ENCODE results near the gene FSD1. TPM values are rescaled to one million over a fixed set of nuclear protein-coding genes. Genes with fewer than 3 reads are reported as not detected.
"Not testable (repeated sequence)": the region's sequence is repeated elsewhere in the genome, so short reads cannot be mapped to it uniquely, and the experiment has no call there.

FSD1 gene
- 10 to 100 TPM in 1 of 2 donors, 1 to 10 TPM in 1; 8.3 to 13.1 TPM for total RNA-seq

- Mint-ChIP-seq H3K36me3 (ENCODE audit: low read depth) (no peaks in the 10 kb centered on the region), H3K9me3 (no peaks in the 10 kb centered on the region), H3K27me3 (no peaks in the 10 kb centered on the region), H3K4me3 (peak within 1 kb of the TSS; percentile 63), H3K27ac (no peak within 1 kb of the TSS), H3K4me1 (no peaks in the 10 kb centered on the region)
- ATAC-seq (replicated peaks) = peak; percentile 83
These were observed at the start of gene FSD1 for GRCh38 chr19:4304538-4305256. Gene FSD1 (plus strand): TSS chr19:4304598. CDS start chr19:4304747, 149 bp downstream.

DNA sequence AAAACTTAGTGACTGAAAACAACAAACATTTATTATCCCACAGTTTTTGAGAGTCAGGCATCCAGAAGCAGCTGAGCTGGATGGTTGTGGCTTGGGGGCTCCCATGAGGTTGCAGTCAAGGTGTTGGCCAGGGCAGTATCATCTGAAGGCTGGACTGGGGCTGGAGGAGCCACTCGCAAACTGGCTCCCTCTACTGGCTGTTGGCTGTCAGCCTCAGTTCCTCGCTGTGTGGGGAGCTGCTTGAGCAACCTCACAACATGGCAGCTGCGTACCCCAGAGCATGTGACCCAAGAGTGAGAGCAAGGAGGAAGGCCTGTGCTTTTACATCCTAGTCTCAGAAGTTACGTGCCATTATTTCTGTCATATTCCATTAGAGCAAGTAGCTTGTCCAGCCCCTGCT, 47.8 kb upstream of the FSD1 start:
- Mint-ChIP-seq H3K4me3 (no peak overlapping the region), H3K9me3 (no peaks in the 10 kb centered on the region), H3K4me1 (no peaks in the 10 kb centered on the region), H3K27me3 (no peaks in the 10 kb centered on the region), H3K36me3 (ENCODE audit: low read depth) (peaks cover 94% of the 10 kb centered on the region), H3K27ac (no peak overlapping the region)
- no peak for ATAC-seq (replicated peaks)

GRCh38 chr19:4257025-4257424, 47.4 kb upstream of the FSD1 start:
- Mint-ChIP-seq H3K4me1 (no peaks in the 10 kb centered on the region), H3K27me3 (no peaks in the 10 kb centered on the region), H3K9me3 (no peaks in the 10 kb centered on the region), H3K36me3 (ENCODE audit: low read depth) (peaks cover 94% of the 10 kb centered on the region), H3K27ac (no peak overlapping the region), H3K4me3 (no peak overlapping the region)
- ATAC-seq (replicated peaks) = no peak

GRCh38 chr19:4258181-4258580, 46.2 kb upstream of the FSD1 start:
- ATAC-seq (replicated peaks) = no peak
- H3K9me3 Mint-ChIP-seq = no peaks in the 10 kb centered on the region
- peaks cover 94% of the 10 kb centered on the region for H3K36me3 Mint-ChIP-seq (ENCODE audit: low read depth)

GRCh38 chr19:4260613-4261191, 43.7 kb upstream of the FSD1 start:
- no peak overlapping the region for H3K4me3 Mint-ChIP-seq
- no peaks in the 10 kb centered on the region for H3K4me1 Mint-ChIP-seq
- H3K36me3 Mint-ChIP-seq (ENCODE audit: low read depth) = peaks cover 94% of the 10 kb centered on the region
- no peaks in the 10 kb centered on the region for H3K9me3 Mint-ChIP-seq
- ATAC-seq (replicated peaks) = no peak
- peak overlapping the region; percentile 75 for H3K27ac Mint-ChIP-seq
- H3K27me3 Mint-ChIP-seq = no peaks in the 10 kb centered on the region

More at GRCh38 chr19:4258181-4258580, 46.2 kb upstream of the FSD1 start:
- Mint-ChIP-seq H3K4me3 (no peak overlapping the region), H3K4me1 (no peaks in the 10 kb centered on the region), H3K27ac (no peak overlapping the region), H3K27me3 (no peaks in the 10 kb centered on the region)

- no peaks in the 10 kb centered on the region for H3K27me3 Mint-ChIP-seq
- peaks cover 97% of the 10 kb centered on the region for H3K36me3 Mint-ChIP-seq (ENCODE audit: low read depth)
- no peak for ATAC-seq (replicated peaks)
- peak overlapping the region; percentile 52 for H3K27ac Mint-ChIP-seq
- no peak overlapping the region for H3K4me3 Mint-ChIP-seq
- no peaks in the 10 kb centered on the region for H3K9me3 Mint-ChIP-seq
- peaks cover 6% of the 10 kb centered on the region for H3K4me1 Mint-ChIP-seq
These were observed 39.6 kb upstream of the FSD1 start for GRCh38 chr19:4264812-4265211.

- Mint-ChIP-seq H3K9me3 (no peaks in the 10 kb centered on the region), H3K36me3 (ENCODE audit: low read depth) (peaks cover 92% of the 10 kb centered on the region), H3K4me1 (peaks cover 6% of the 10 kb centered on the region), H3K27me3 (no peaks in the 10 kb centered on the region), H3K4me3 (no peak overlapping the region), H3K27ac (no peak overlapping the region)
- ATAC-seq (replicated peaks) = no peak
These were observed 38.0 kb upstream of the FSD1 start for GRCh38 chr19:4266253-4267000.

DNA sequence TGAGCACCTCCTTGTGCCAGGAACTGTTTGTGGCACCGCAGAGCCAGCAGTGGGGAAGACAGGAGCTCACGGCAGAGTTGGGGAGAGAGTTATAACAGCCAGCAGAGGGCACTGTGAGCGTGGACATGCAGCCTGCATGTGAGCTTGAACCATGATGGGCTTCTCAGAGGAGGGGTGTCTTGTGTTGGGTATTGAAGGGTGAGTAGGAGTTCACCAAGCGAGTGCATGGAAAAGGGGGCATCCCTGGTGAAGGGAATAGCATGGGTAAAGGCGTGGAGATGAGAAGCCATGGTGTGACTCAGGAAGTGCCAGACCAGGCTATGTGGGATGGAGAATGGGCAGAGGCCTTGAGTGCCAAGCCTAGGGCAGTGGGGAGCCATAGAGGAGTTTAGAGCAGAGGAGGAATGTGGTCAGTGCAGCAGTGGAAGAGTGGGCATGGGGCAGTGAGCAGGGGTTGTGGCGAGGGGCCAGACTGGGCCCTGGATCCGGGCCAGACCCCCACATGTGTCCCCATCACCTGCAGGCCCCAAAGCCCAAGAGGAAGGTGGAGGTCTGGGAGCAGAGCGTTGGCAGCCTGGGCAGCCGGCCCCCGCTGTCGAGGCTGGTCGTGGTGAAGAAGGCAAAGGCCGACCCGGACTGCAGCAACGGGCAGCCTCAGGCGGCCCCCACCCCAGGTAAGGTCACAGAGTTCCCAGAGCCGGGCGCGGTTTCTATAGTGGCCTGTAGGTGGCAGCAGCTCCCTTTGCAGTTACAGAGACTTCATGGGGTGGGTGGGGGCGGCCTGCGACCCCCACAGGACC, 37.1 kb upstream of the FSD1 start:
- peak; percentile 79 for ATAC-seq (replicated peaks)
- Mint-ChIP-seq H3K4me3 (no peak overlapping the region), H3K36me3 (ENCODE audit: low read depth) (peaks cover 88% of the 10 kb centered on the region), H3K27ac (no peak overlapping the region), H3K9me3 (no peaks in the 10 kb centered on the region), H3K27me3 (no peaks in the 10 kb centered on the region), H3K4me1 (peaks cover 6% of the 10 kb centered on the region)

GRCh38 chr19:4267901-4268815, 36.2 kb upstream of the FSD1 start:
- Mint-ChIP-seq H3K4me3 (no peak overlapping the region), H3K27ac (no peak overlapping the region), H3K9me3 (no peaks in the 10 kb centered on the region), H3K27me3 (no peaks in the 10 kb centered on the region), H3K4me1 (peaks cover 6% of the 10 kb centered on the region), H3K36me3 (ENCODE audit: low read depth) (peaks cover 80% of the 10 kb centered on the region)
- no peak for ATAC-seq (replicated peaks)

DNA sequence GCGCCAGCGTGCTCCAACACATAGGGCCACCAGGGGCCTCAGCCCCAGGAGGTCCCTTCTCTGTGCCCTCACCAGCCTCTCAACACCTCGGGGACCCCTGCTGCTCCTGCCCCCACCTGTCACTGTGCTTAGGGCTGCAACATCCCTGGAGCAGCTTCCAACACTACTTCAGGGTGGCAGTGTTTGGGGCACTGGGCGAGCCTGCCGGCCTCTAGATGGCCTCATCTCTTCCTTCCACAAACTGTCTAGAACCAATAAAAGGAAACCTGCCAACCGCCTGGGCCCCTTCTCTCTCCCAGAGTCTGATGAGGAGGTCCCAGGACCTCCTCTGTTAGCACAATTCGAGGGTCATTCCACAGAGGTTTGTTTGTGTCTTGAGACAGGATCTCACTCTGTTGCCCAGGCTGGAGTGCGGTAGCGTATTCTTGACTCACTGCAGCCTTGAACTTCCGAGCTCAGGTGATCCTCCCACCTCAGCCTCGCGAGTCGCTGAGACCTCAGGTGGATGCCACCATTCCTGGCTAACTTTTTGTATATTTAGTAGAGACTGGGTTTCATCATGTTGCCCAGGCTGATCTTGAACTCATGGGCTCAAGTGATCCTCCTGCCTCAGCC, 35.5 kb upstream of the FSD1 start:
- H3K36me3 Mint-ChIP-seq (ENCODE audit: low read depth) = peaks cover 72% of the 10 kb centered on the region
- H3K27ac Mint-ChIP-seq = no peak overlapping the region
- peaks cover 6% of the 10 kb centered on the region for H3K4me1 Mint-ChIP-seq
- H3K4me3 Mint-ChIP-seq = no peak overlapping the region
- ATAC-seq (replicated peaks) = no peak
- H3K9me3 Mint-ChIP-seq = no peaks in the 10 kb centered on the region
- H3K27me3 Mint-ChIP-seq = no peaks in the 10 kb centered on the region

GRCh38 chr19:4272894-4273293, 31.5 kb upstream of the FSD1 start:
- Mint-ChIP-seq H3K9me3 (no peaks in the 10 kb centered on the region), H3K4me3 (no peak overlapping the region), H3K36me3 (ENCODE audit: low read depth) (peaks cover 32% of the 10 kb centered on the region), H3K4me1 (no peaks in the 10 kb centered on the region), H3K27me3 (no peaks in the 10 kb centered on the region), H3K27ac (no peak overlapping the region)
- ATAC-seq (replicated peaks) = no peak

DNA sequence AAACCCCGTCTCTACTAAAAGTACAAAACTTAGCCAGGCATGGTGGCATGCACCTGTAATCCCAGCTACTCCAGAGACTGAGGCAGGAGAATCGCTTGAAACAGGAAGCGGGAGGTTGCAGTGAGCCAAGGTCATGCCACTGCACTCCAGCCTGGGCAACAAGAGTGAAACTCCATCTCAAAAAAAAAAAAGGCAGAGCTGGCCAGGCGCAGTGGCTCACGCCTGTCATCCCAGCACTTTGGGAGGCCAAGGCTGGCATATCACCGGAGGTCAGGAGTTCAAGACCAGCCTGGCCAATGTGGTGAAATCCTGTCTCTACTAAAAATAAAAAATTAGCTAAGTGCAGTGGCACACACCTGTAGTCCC, 30.1 kb upstream of the FSD1 start:
- not testable (repeated sequence) for ATAC-seq (replicated peaks); H3K9me3 Mint-ChIP-seq; H3K27me3 Mint-ChIP-seq; H3K4me3 Mint-ChIP-seq; H3K4me1 Mint-ChIP-seq; H3K27ac Mint-ChIP-seq
- H3K36me3 Mint-ChIP-seq (ENCODE audit: low read depth) = peaks cover 18% of the 10 kb centered on the region

DNA sequence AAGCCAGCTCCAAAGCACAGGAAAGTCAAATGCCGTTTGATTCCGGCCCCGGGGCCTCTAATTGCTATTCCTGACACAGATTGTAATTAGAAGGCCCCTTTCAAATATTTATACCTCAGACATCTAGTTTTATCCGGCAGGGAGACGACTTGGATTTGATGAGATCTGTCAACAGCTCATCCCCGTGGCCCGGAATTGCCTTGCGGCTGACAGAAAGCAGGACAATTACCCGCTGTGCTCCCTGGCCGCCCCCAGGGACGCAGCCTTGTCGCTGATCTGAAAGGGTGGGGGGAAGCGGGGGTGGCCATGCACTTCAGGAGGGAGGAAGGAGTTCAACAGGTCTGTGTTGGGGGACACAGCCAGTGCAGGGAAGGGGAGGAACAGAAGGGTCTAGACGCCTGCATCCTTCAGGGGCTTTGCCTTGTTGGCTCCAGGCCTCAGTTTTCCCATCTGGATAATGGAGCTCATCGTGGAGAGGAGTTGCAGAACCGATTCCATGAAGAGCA, 27.2 kb upstream of the FSD1 start:
- no peaks in the 10 kb centered on the region for H3K9me3 Mint-ChIP-seq
- no peaks in the 10 kb centered on the region for H3K4me1 Mint-ChIP-seq
- H3K27ac Mint-ChIP-seq = no peak overlapping the region
- H3K27me3 Mint-ChIP-seq = peaks cover 8% of the 10 kb centered on the region
- H3K36me3 Mint-ChIP-seq (ENCODE audit: low read depth) = no peaks in the 10 kb centered on the region
- no peak overlapping the region for H3K4me3 Mint-ChIP-seq
- ATAC-seq (replicated peaks) = no peak

Measured in activated T-helper 17 cell treated with anti-CD3 and anti-CD28 coated beads, Interleukin-2, amount 50 U/mL, for 72 hours (primary cell).